ENCODE results near the gene ZNF331.
A peak's percentile ranks its signal among the peaks of the same experiment; 100 is the strongest.

ZNF331 gene

GRCh38 chr19:53518121-53518520, 19.8 kb upstream of the ZNF331 start:
- no peak overlapping the region for H3K27ac ChIP-seq
- no peak for TF ChIP-seq ZFX (IDR thresholded peaks at IDR 0.05)
- no peak for TF ChIP-seq CTCF (conservative IDR thresholded peaks at IDR 0.05)

GRCh38 chr19:53518716-53519115, 19.2 kb upstream of the ZNF331 start:
- TF ChIP-seq ZFX (IDR thresholded peaks at IDR 0.05) (no peak), CTCF (conservative IDR thresholded peaks at IDR 0.05) (no peak)
- H3K27ac ChIP-seq: peak overlapping the region; percentile 70; the same call in 1 of the 2 replicates

GRCh38 chr19:53519446-53519845, 18.5 kb upstream of the ZNF331 start:
- peak overlapping the region; percentile 70; the same call in 1 of the 2 replicates for H3K27ac ChIP-seq
- no peak for TF ChIP-seq CTCF (conservative IDR thresholded peaks at IDR 0.05)
- no peak for TF ChIP-seq ZFX (IDR thresholded peaks at IDR 0.05)

GRCh38 chr19:53520163-53520546, 17.8 kb upstream of the ZNF331 start:
- peak overlapping the region; percentile 70 for H3K27ac ChIP-seq
- TF ChIP-seq CTCF (conservative IDR thresholded peaks at IDR 0.05) (no peak), ZFX (IDR thresholded peaks at IDR 0.05) (no peak)

- TF ChIP-seq CTCF (conservative IDR thresholded peaks at IDR 0.05) (no peak), ZFX (IDR thresholded peaks at IDR 0.05) (no peak)
- peak overlapping the region; percentile 70 for H3K27ac ChIP-seq
These were observed 17.2 kb upstream of the ZNF331 start for GRCh38 chr19:53520547-53521372.

GRCh38 chr19:53521373-53522202, 16.4 kb upstream of the ZNF331 start:
- TF ChIP-seq ZFX (IDR thresholded peaks at IDR 0.05): no peak
- no peak for TF ChIP-seq CTCF (conservative IDR thresholded peaks at IDR 0.05)
- H3K27ac ChIP-seq: peak overlapping the region; percentile 70

- H3K27ac ChIP-seq: no peak overlapping the region
- TF ChIP-seq CTCF (conservative IDR thresholded peaks at IDR 0.05): no peak
- TF ChIP-seq ZFX (IDR thresholded peaks at IDR 0.05): no peak
These were observed 12.0 kb upstream of the ZNF331 start for GRCh38 chr19:53525922-53526321.

Data from C4-2B (cell line).